Esophagus muscularis mucosa (tissue), 4 donors: ENCODE measurements around the gene HSPA8. TPM values are rescaled to one million over a fixed set of nuclear protein-coding genes. Genes with fewer than 3 reads are reported as not detected.

Experiments used
- DNase-seq: peaks from one replicate; pipeline ENCODE4 v3.0.0-alpha.2; 2017; ENCODE audit errors: extremely low spot score
- H3K27ac ChIP-seq, 4 donors: fragments of 200-600 bp; sonication (generic); replicated peaks in 1 of 4; 1 replicate in 3 of 4; 2 replicates in 1 of 4; pipeline ENCODE4 v1.5.1; 2016 to 2019; ENCODE audit warnings: mild to moderate bottlenecking in 1 of 4
- H3K27me3 ChIP-seq, 4 donors: fragments of 200-600 bp; sonication (generic); one replicate each; pipeline versions ENCODE4 v1.5.1 to v1.6.0; 2016 to 2019
- H3K36me3 ChIP-seq, 4 donors: fragments of 200-600 bp; sonication (generic); one replicate each; pipeline ENCODE4 v1.5.1; 2016 to 2019
- H3K4me1 ChIP-seq, 4 donors: fragments of 200-600 bp; sonication (generic); one replicate each; pipeline ENCODE4 v1.5.1; 2016 to 2019
- H3K4me3 ChIP-seq, 4 donors: fragments of 200-600 bp; sonication (generic); 1 replicate in 2 of 4; 2 replicates in 2 of 4; pipeline ENCODE4 v1.5.1; 2016 to 2019; ENCODE audit warnings: mild to moderate bottlenecking in 4 of 4, moderate library complexity in 1 of 4
- H3K9me3 ChIP-seq, 4 donors: fragments of 200-600 bp; sonication (generic); 1 replicate in 3 of 4; 2 replicates in 1 of 4; pipeline ENCODE4 v1.5.1; 2016 to 2019
- CTCF ChIP-seq, 3 experiments: fragments of 200-600 bp in 2 of 3; fragments of 450-650 bp in 1 of 3; sonication (generic) in 2 of 3; IDR thresholded peaks; one replicate each; pipeline ENCODE4 v1.5.1; 2017 to 2019; ENCODE audit warnings: antibody characterized with exemption in 3 of 3, mild to moderate bottlenecking in 2 of 3, moderate library complexity in 1 of 3
- EP300 ChIP-seq: sonication (generic); formaldehyde crosslinking; IDR thresholded peaks from one replicate; pipeline ENCODE4 v1.6.1; 2017; ENCODE audit warnings: antibody characterized with exemption
- POLR2A ChIP-seq: fragments of 450-650 bp; IDR thresholded peaks from one replicate; pipeline ENCODE4 v1.6.1; 2017; ENCODE audit warnings: antibody characterized with exemption, moderate library complexity, mild to moderate bottlenecking, low read depth
- POLR2AphosphoS5 ChIP-seq, 2 donors: sonication (generic); formaldehyde crosslinking; IDR thresholded peaks; one replicate each; pipeline ENCODE4 v1.6.1; 2017; ENCODE audit warnings: antibody characterized with exemption in 2 of 2
- WGBS: methylation state at CpG from one replicate; pipeline ENCODE4 v1.1.5; 2018; 5-methylcytosine and 5-hydroxymethylcytosine counted together
- intact Hi-C: fragments of 100-400 bp; cut with DNase I; formaldehyde crosslinking; loops from one replicate; pipeline ENCODE4 v1.15.1; 2023
- total RNA-seq, 4 donors: library from RNA; depleted of rRNA; stranded (reverse); fragments of >200 nt; gene quantifications; one replicate each; pipeline versions ENCODE4 v1.1.0 to v1.2.1, GENCODE V29; 2016

Gene HSPA8
- total RNA-seq: 1,000 to 10,000 TPM in 3 of 4 donors, 100 to 1,000 TPM in 1; 982 to 1,379 (median 1,192) TPM

GRCh38 chr11:123061403-123062157 lies at the start of gene HSPA8:
HSPA8 (minus strand) TSS chr11:123062136; CDS start chr11:123061324, 812 bp downstream.
- H3K9me3 ChIP-seq: no peaks in the 10 kb centered on the region
- WGBS: 0% methylated on average over 16 of the region's 45 CpGs
- DNase-seq: peak; percentile 92
- peaks cover 39 to 46% (median 43%) of the 10 kb centered on the region in 4 donors for H3K36me3 ChIP-seq
- peak; percentile 82 for TF ChIP-seq POLR2A
- TF ChIP-seq EP300: no peak
- TF ChIP-seq CTCF (IDR thresholded peaks at IDR 0.05): no peak
- peak in 1 of 2 donors; percentile 98 for TF ChIP-seq POLR2AphosphoS5 (IDR thresholded peaks at IDR 0.05)
- H3K27ac ChIP-seq: peak within 1 kb of the TSS; percentile 97 to 100 (median 100)
- intact Hi-C loops: no loop called here
- H3K27me3 ChIP-seq: no peaks in the 10 kb centered on the region
- H3K4me3 ChIP-seq: peak within 1 kb of the TSS; percentile 69 to 93 (median 84)
- peaks cover 50 to 76% (median 65%) of the 10 kb centered on the region in 4 donors for H3K4me1 ChIP-seq

DNA sequence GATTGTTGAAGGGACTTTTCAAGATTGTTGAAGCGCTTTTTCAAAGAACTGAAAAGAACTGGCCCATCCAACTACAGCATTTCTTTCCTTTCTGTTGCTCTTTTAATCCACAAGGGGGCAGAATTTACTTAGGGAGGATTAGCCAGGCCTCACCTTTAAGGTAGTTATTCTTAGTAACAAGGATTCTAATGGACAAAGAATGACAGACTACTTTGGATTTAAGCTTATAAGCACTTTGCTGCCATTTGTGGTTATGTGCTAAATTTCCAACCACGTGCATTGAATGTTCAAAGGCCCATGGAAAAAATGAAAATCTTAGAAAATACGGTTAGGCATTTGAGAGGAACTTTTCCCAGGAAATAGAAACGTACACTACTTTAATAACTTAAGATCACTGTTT lies 49.5 kb upstream of the HSPA8 start:
- H3K36me3 ChIP-seq: no peaks in the 10 kb centered on the region
- no peak for DNase-seq
- peaks cover 0 to 65% (median 57%) of the 10 kb centered on the region in 4 donors for H3K4me1 ChIP-seq
- 59% methylated on average over 4 of the region's 4 CpGs for WGBS
- no peaks in the 10 kb centered on the region for H3K27me3 ChIP-seq
- H3K27ac ChIP-seq: peak overlapping the region; percentile 45 to 68 (median 64)
- TF ChIP-seq CTCF (IDR thresholded peaks at IDR 0.05): peak; percentile 80 to 85 (median 82)
- TF ChIP-seq POLR2A: no peak
- intact Hi-C loops: loop anchor here (2.0 kb wide), 1 partner anchor 137 kb away; no protein-coding TSS in a partner anchor
- H3K4me3 ChIP-seq: no peak overlapping the region
- H3K9me3 ChIP-seq: peaks cover 0 to 7% (median 2%) of the 10 kb centered on the region in 4 donors

DNA sequence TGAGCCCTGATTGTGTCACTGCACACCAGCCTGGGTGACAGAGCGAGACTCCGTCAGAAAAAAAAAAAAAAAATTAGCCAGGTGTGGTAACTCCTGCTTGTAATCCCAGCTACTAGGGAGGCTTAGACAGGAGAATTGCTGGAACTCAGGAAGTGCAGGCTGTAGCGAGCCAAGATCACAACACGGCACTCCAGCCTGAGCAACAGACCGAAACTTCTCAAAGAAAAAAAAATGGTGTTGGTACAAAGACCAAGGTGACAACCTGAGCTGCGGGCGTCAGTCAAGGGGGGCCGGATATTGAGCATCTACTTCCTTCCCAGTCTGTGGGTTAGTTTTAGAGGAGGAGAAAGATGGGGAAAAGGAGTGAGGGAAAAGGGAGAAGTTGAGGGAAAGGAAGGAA lies 48.5 kb upstream of the HSPA8 start:
- Histone ChIP-seq H3K4me1 (peaks cover 0 to 75% (median 67%) of the 10 kb centered on the region in 4 donors), H3K27ac (peak overlapping the region in 3 of 4 donors; percentile 64 to 68 (median 65)), H3K27me3 (no peaks in the 10 kb centered on the region), H3K9me3 (no peaks in the 10 kb centered on the region), H3K4me3 (no peak overlapping the region), H3K36me3 (no peaks in the 10 kb centered on the region)
- WGBS: 57% methylated on average over 8 of the region's 8 CpGs
- TF ChIP-seq POLR2AphosphoS5 (IDR thresholded peaks at IDR 0.05) (no peak), CTCF (IDR thresholded peaks at IDR 0.05) (no peak), POLR2A (no peak), EP300 (no peak)
- no peak for DNase-seq
- intact Hi-C loops: loop anchor here (2.0 kb wide), 1 partner anchor 138 kb away; no protein-coding TSS in a partner anchor

- WGBS: 83% methylated on average over 4 of the region's 4 CpGs
- H3K27me3 ChIP-seq: no peaks in the 10 kb centered on the region
- H3K27ac ChIP-seq: no peak overlapping the region
- TF ChIP-seq EP300: no peak
- H3K9me3 ChIP-seq: no peaks in the 10 kb centered on the region
- no peak overlapping the region for H3K4me3 ChIP-seq
- no peaks in the 10 kb centered on the region for H3K36me3 ChIP-seq
- H3K4me1 ChIP-seq: peaks cover 12 to 85% (median 77%) of the 10 kb centered on the region in 4 donors
- no peak for DNase-seq
- intact Hi-C loops: loop anchor here (5.0 kb wide), 1 partner anchor 41 kb away; no protein-coding TSS in a partner anchor
These were observed 46.1 kb upstream of the HSPA8 start for GRCh38 chr11:123107945-123108495.

DNA sequence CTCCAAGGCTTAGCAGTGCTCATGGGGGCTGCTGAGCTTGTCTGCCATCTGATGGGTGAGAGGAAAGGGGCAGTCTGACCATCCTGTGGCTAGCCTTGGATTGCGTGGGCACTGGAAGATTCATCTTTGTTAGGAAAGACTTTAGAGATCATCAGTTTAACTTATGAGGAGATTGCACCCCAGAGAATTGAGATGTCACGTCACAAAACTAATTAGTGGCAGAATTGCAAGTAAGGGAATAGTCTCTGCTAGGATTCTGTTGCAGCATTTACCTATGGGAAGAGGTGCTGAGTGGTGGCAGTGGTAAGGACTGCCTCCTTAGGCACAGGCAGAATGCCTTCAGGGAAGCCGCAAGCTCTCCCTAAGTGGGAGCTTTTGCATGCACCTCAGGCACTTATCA lies 42.8 kb upstream of the HSPA8 start:
- Histone ChIP-seq H3K27ac (peak overlapping the region; percentile 53 to 77 (median 73)), H3K9me3 (no peaks in the 10 kb centered on the region), H3K36me3 (no peaks in the 10 kb centered on the region), H3K4me3 (no peak overlapping the region), H3K4me1 (peaks cover 28 to 84% (median 80%) of the 10 kb centered on the region in 4 donors), H3K27me3 (no peaks in the 10 kb centered on the region)
- intact Hi-C loops: loop anchor here (5.0 kb wide), 1 partner anchor 37 kb away; no protein-coding TSS in a partner anchor
- no peak for TF ChIP-seq POLR2AphosphoS5 (IDR thresholded peaks at IDR 0.05)
- no peak for TF ChIP-seq POLR2A
- 81% methylated on average over 3 of the region's 3 CpGs for WGBS
- no peak for DNase-seq
